HFFc6 (cell line): Measurements from ENCODE around the gene RHBDL1. TPM values are rescaled to one million over a fixed set of nuclear protein-coding genes. Genes with fewer than 3 reads are reported as not detected.

ENCODE experiments used
- DNase-seq: peaks from one replicate; pipeline ENCODE4 v3.0.0-alpha.2; 2018
- H3K27ac Mint-ChIP-seq: 2 replicates; pipeline ENCODE4 v1.8.0; 2020; ENCODE audit warnings: mild to moderate bottlenecking, mixed read lengths
- H3K27me3 Mint-ChIP-seq: 2 replicates; pipeline ENCODE4 v1.8.0; 2021; ENCODE audit warnings: mild to moderate bottlenecking, moderate library complexity, mixed read lengths; ENCODE audit not compliant: insufficient read depth
- H3K36me3 Mint-ChIP-seq: 2 replicates; pipeline ENCODE4 v1.8.0; 2021; ENCODE audit warnings: low read depth, mixed read lengths
- H3K4me1 Mint-ChIP-seq: 2 replicates; pipeline ENCODE4 v1.8.0; 2020; ENCODE audit warnings: low read depth, mixed read lengths
- H3K4me3 Mint-ChIP-seq: 2 replicates; pipeline ENCODE4 v1.8.0; 2020; ENCODE audit warnings: mild to moderate bottlenecking, moderate library complexity, mixed read lengths
- H3K9me3 Mint-ChIP-seq: 2 replicates; pipeline ENCODE4 v1.8.0; 2020; ENCODE audit warnings: mild to moderate bottlenecking, mixed read lengths
- total RNA-seq, 6 experiments: library from RNA; stranded (reverse); fragmentation: NEBNext Ultra II Directional; extraction: Animal tissue kit (Norgen Biotek cat#: 25700); gene quantifications; 2 replicates in 1 of 6; 3 replicates in 5 of 6; pipeline ENCODE4 v1.2.3, GENCODE V29; 2021
- TF ChIP-seq, protein P1 (sequence below): fragments of 200-600 bp; sonication (generic); IDR thresholded peaks from 2 replicates; pipeline ENCODE4 v1.5.0; 2021; ENCODE audit warnings: antibody characterized with exemption, mild to moderate bottlenecking

The RHBDL1 gene
- total RNA-seq, 6 experiments from 2014 or later = 1.4 to 2.3 (median 1.7) TPM

GRCh38 chr16:698911-699671 lies 23.6 kb downstream of the RHBDL1 start:
- Mint-ChIP-seq H3K36me3 (no peaks in the 10 kb centered on the region), H3K9me3 (no peaks in the 10 kb centered on the region), H3K4me3 (no peak overlapping the region), H3K27me3 (peaks cover 35% of the 10 kb centered on the region), H3K27ac (no peak overlapping the region), H3K4me1 (no peaks in the 10 kb centered on the region)
- DNase-seq = no peak
- TF ChIP-seq, protein P1, sequence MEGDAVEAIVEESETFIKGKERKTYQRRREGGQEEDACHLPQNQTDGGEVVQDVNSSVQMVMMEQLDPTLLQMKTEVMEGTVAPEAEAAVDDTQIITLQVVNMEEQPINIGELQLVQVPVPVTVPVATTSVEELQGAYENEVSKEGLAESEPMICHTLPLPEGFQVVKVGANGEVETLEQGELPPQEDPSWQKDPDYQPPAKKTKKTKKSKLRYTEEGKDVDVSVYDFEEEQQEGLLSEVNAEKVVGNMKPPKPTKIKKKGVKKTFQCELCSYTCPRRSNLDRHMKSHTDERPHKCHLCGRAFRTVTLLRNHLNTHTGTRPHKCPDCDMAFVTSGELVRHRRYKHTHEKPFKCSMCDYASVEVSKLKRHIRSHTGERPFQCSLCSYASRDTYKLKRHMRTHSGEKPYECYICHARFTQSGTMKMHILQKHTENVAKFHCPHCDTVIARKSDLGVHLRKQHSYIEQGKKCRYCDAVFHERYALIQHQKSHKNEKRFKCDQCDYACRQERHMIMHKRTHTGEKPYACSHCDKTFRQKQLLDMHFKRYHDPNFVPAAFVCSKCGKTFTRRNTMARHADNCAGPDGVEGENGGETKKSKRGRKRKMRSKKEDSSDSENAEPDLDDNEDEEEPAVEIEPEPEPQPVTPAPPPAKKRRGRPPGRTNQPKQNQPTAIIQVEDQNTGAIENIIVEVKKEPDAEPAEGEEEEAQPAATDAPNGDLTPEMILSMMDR = no peak

GRCh38 chr16:700684-701584 lies 25.5 kb downstream of the RHBDL1 start:
- H3K4me3 Mint-ChIP-seq = no peak overlapping the region
- no peaks in the 10 kb centered on the region for H3K36me3 Mint-ChIP-seq
- no peaks in the 10 kb centered on the region for H3K4me1 Mint-ChIP-seq
- H3K27ac Mint-ChIP-seq = no peak overlapping the region
- H3K9me3 Mint-ChIP-seq = no peaks in the 10 kb centered on the region
- TF ChIP-seq, protein P1 = no peak
- H3K27me3 Mint-ChIP-seq = peaks cover 26% of the 10 kb centered on the region
- no peak for DNase-seq

GRCh38 chr16:702341-702740 lies 26.9 kb downstream of the RHBDL1 start:
- H3K4me3 Mint-ChIP-seq = no peak overlapping the region
- no peaks in the 10 kb centered on the region for H3K36me3 Mint-ChIP-seq
- H3K27ac Mint-ChIP-seq = no peak overlapping the region
- no peaks in the 10 kb centered on the region for H3K9me3 Mint-ChIP-seq
- peaks cover 32% of the 10 kb centered on the region for H3K27me3 Mint-ChIP-seq
- TF ChIP-seq, protein P1 = no peak
- no peak for DNase-seq
- H3K4me1 Mint-ChIP-seq = no peaks in the 10 kb centered on the region

- Mint-ChIP-seq H3K27me3 (peaks cover 37% of the 10 kb centered on the region), H3K9me3 (no peaks in the 10 kb centered on the region), H3K4me3 (no peak overlapping the region), H3K36me3 (no peaks in the 10 kb centered on the region), H3K27ac (no peak overlapping the region), H3K4me1 (no peaks in the 10 kb centered on the region)
- no peak for DNase-seq
- TF ChIP-seq, protein P1 = no peak
Observed at GRCh38 chr16:703406-703805, 27.9 kb downstream of the RHBDL1 start.

GRCh38 chr16:704047-704446 lies 28.6 kb downstream of the RHBDL1 start:
- Mint-ChIP-seq H3K27me3 (peaks cover 38% of the 10 kb centered on the region), H3K9me3 (no peaks in the 10 kb centered on the region), H3K4me1 (no peaks in the 10 kb centered on the region), H3K4me3 (no peak overlapping the region), H3K27ac (no peak overlapping the region), H3K36me3 (no peaks in the 10 kb centered on the region)
- DNase-seq = no peak
- TF ChIP-seq, protein P1 = no peak
